DND-41 (cell line): ENCODE measurements around the gene SLC22A1.

ENCODE experiments used
- CTCF ChIP-seq: IDR thresholded peaks from 2 replicates; pipeline ENCODE4 v1.5.1; 2012; ENCODE audit warnings: borderline replicate concordance, low read length, moderate library complexity, mild to moderate bottlenecking; ENCODE audit not compliant: poor library complexity, severe bottlenecking; ENCODE audit errors: extremely low read depth
- EZH2 ChIP-seq: IDR thresholded peaks from 3 replicates; pipeline ENCODE4 v1.6.1; 2012; ENCODE audit warnings: borderline replicate concordance, low read depth, mild to moderate bottlenecking, moderate library complexity, low read length, inconsistent platforms; ENCODE audit not compliant: severe bottlenecking

- no peak for TF ChIP-seq CTCF
- no peak for TF ChIP-seq EZH2
Measured at GRCh38 chr6:160086754-160087153, 34.9 kb upstream of the SLC22A1 start.
